HG03045 (cell line): ENCODE measurements around the gene PPA2.

ENCODE experiments used
- ATAC-seq: cut with Tn5 transposase; IDR thresholded peaks from one replicate; pipeline ENCODE4 v1.9.1; 2021; ENCODE audit warnings: mild to moderate bottlenecking, moderate library complexity; ENCODE audit not compliant: unreplicated experiment

PPA2 gene

GRCh38 chr4:105399532-105400161, 74.2 kb downstream of the PPA2 start:
- no peak for ATAC-seq

- no peak for ATAC-seq
Observed at GRCh38 chr4:105392858-105393257, 81.0 kb downstream of the PPA2 start.

GRCh38 chr4:105389167-105389566, 84.7 kb downstream of the PPA2 start:
- no peak for ATAC-seq

- no peak for ATAC-seq
Observed at GRCh38 chr4:105387466-105387865, 86.4 kb downstream of the PPA2 start.

GRCh38 chr4:105386012-105386411, 87.8 kb downstream of the PPA2 start:
- no peak for ATAC-seq

- no peak for ATAC-seq
Observed at GRCh38 chr4:105374071-105374470, 99.8 kb downstream of the PPA2 start.

- ATAC-seq = no peak
Observed at GRCh38 chr4:105373324-105373723, 100.5 kb downstream of the PPA2 start.

GRCh38 chr4:105369988-105370387, 103.9 kb downstream of the PPA2 start:
- no peak for ATAC-seq

GRCh38 chr4:105361053-105361452, 112.8 kb downstream of the PPA2 start:
- no peak for ATAC-seq

GRCh38 chr4:105357258-105357980, 116.4 kb downstream of the PPA2 start:
- ATAC-seq = no peak

- ATAC-seq = no peak
Observed at GRCh38 chr4:105356194-105356593, 117.7 kb downstream of the PPA2 start.

- ATAC-seq = peak; percentile 76
Observed at GRCh38 chr4:105352826-105353225, 121.0 kb downstream of the PPA2 start.

GRCh38 chr4:105351861-105352260, 122.0 kb downstream of the PPA2 start:
- no peak for ATAC-seq

GRCh38 chr4:105350859-105351490, 122.9 kb downstream of the PPA2 start:
- ATAC-seq = no peak

GRCh38 chr4:105348719-105349118, 125.1 kb downstream of the PPA2 start:
- ATAC-seq = no peak

GRCh38 chr4:105346869-105347268, 127.0 kb downstream of the PPA2 start:
- ATAC-seq = no peak

- ATAC-seq = no peak
Observed at GRCh38 chr4:105345838-105346237, 128.0 kb downstream of the PPA2 start.

GRCh38 chr4:105345358-105345757, 128.5 kb downstream of the PPA2 start:
- no peak for ATAC-seq

- ATAC-seq = no peak
Observed at GRCh38 chr4:105344141-105344540, 129.7 kb downstream of the PPA2 start.

GRCh38 chr4:105343146-105343931, 130.5 kb downstream of the PPA2 start:
- ATAC-seq = no peak

GRCh38 chr4:105329081-105329480, 144.8 kb downstream of the PPA2 start:
- ATAC-seq = no peak
